ENCODE results near the gene DNAAF5. TPM values are rescaled to one million over a fixed set of nuclear protein-coding genes. Genes with fewer than 3 reads are reported as not detected.
"Not testable (repeated sequence)": the region's sequence is repeated elsewhere in the genome, so short reads cannot be mapped to it uniquely, and the experiment has no call there.

DNAAF5 gene
- total RNA-seq, 1 donor from 2014 or later: 45.6 TPM

DNA sequence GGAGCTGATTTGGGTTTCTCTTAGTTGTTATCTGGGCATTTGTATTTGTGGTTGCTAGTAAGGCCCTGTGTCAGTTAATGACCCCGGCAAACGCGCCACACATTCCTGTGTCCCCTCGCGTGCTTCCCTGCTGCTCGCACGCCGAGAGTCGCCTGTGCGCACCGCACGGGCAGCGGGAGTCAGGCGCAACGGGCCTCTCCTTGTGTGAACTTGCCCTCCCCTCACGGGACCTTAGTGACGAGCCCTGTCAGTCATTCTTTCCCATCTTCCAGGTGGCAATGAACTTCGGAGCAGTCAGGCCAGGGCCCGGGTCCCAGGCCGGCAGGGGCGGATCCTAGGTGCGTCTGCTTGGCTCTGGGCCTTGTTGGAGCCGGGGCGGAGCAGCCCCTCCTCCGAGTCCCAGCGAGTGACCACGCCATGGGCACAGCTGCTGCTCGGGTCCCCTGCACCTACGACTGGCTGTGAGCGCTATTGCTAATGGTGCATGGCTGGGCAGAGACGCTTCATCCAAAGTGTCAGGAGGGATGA, 13.0 kb downstream of the DNAAF5 start:
- Mint-ChIP-seq H3K27me3 (no peaks in the 10 kb centered on the region), H3K36me3 (peaks cover 12% of the 10 kb centered on the region)

DNA sequence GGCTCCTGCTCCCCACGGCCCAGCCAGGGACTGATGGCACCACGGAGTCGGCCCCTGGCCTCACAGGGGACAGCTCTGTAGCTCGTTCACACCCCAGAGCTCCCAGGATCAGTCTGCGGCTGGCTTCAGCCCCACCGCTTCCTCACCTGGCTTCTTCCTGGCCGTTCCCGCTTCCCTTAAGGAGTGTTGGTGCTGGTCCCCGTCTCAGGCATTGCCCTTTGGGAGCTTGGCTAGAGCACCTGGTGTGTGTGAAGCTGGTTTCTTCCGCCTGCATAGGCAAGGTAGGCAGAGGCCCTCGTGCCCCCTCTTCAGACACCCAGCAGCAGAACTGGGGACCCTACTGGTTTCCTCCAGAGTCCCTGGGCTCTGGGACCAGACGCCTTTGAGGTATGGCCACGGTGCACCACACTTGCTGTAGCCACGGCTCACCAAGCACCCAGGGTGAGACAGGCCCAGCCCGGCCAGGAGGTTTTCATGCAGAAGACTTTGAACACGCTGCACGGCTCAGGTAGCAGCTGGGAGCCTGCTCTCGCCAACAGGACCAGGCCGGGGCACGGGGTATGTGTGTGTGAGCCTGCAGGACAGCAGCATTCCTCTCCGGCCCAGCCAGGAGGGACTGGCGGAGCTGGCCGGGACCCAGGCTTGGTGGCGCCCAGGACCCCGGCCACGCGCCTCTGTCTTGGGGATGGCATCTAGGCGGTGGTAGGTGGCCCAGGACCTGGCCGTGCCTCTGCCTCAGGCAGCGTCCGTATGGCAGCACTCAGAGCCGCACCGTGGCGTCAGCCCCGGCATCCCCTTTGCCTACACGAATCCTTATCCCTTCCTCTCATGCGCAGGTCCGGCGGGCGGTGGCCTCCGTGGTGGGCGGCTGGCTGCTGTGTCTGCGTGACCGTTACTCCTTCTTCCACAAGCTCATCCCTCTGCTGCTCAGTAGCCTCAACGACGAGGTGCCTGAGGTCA, 13.8 kb downstream of the DNAAF5 start:
- Mint-ChIP-seq H3K4me3 (no peak overlapping the region), H3K27ac (no peak overlapping the region), H3K4me1 (ENCODE audit: unreplicated experiment) (no peaks in the 10 kb centered on the region), H3K36me3 (peaks cover 15% of the 10 kb centered on the region), H3K27me3 (no peaks in the 10 kb centered on the region), H3K9me3 (no peaks in the 10 kb centered on the region)
- TF ChIP-seq, protein P1, sequence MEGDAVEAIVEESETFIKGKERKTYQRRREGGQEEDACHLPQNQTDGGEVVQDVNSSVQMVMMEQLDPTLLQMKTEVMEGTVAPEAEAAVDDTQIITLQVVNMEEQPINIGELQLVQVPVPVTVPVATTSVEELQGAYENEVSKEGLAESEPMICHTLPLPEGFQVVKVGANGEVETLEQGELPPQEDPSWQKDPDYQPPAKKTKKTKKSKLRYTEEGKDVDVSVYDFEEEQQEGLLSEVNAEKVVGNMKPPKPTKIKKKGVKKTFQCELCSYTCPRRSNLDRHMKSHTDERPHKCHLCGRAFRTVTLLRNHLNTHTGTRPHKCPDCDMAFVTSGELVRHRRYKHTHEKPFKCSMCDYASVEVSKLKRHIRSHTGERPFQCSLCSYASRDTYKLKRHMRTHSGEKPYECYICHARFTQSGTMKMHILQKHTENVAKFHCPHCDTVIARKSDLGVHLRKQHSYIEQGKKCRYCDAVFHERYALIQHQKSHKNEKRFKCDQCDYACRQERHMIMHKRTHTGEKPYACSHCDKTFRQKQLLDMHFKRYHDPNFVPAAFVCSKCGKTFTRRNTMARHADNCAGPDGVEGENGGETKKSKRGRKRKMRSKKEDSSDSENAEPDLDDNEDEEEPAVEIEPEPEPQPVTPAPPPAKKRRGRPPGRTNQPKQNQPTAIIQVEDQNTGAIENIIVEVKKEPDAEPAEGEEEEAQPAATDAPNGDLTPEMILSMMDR (conservative IDR thresholded peaks at IDR 0.05): no peak
- no peak for DNase-seq (ENCODE audit: extremely low spot score, unreplicated experiment)

More for the DNA sequence above, 13.0 kb downstream of the DNAAF5 start:
- TF ChIP-seq, protein P1 (conservative IDR thresholded peaks at IDR 0.05): no peak
- Mint-ChIP-seq H3K27ac (no peak overlapping the region), H3K4me1 (ENCODE audit: unreplicated experiment) (no peaks in the 10 kb centered on the region), H3K9me3 (no peaks in the 10 kb centered on the region), H3K4me3 (no peak overlapping the region)
- DNase-seq (ENCODE audit: extremely low spot score, unreplicated experiment): no peak

DNA sequence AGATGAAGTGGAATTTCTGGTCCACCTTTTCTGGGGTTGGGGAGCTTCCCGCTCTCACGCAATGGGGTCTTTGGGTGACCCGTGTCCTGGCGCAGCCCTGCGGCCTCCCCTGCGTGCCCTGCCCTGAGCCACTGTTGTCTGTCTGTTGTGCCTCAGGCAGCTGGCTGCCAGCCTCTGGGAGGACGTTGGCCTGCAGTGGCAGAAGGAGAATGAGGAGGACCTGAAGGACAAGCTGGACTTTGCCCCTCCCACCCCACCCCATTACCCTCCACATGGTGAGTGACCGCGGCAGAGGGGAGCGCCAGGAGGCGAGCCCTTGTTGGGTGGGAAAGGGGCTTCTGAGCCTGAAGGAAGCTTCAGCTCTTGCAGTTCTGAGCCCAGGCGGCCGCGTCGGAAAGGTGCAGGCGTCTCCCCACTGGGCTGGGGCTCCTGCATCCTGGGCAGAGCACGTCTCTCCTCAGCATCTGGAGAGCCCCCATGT, 14.7 kb downstream of the DNAAF5 start:
- H3K4me3 Mint-ChIP-seq: no peak overlapping the region
- no peaks in the 10 kb centered on the region for H3K27me3 Mint-ChIP-seq
- DNase-seq (ENCODE audit: extremely low spot score, unreplicated experiment): no peak
- H3K36me3 Mint-ChIP-seq: peaks cover 18% of the 10 kb centered on the region
- no peaks in the 10 kb centered on the region for H3K4me1 Mint-ChIP-seq (ENCODE audit: unreplicated experiment)
- TF ChIP-seq, protein P1 (conservative IDR thresholded peaks at IDR 0.05): no peak
- no peak overlapping the region for H3K27ac Mint-ChIP-seq
- no peaks in the 10 kb centered on the region for H3K9me3 Mint-ChIP-seq

DNA sequence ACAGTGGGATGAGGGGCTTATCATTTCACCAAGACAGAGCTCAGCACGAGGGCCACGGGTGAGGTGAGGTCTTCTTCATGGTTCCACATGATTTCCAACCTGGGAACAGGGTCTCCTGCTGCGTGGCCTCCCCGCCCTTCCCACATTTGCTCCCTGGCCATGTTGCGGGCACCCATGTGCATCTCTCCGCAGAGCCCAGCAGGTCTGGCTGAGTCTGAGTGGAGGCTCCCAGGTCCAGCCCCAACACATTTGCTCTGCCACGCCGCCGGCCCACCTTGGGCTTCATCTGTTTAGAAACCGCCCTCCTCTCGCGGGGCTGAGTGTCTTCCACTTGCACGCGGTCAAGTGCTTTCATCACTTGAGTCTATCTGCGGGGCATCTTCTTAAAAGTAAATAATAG, 15.4 kb downstream of the DNAAF5 start:
- H3K9me3 Mint-ChIP-seq: no peaks in the 10 kb centered on the region
- DNase-seq (ENCODE audit: extremely low spot score, unreplicated experiment): no peak
- H3K27ac Mint-ChIP-seq: no peak overlapping the region
- TF ChIP-seq, protein P1 (conservative IDR thresholded peaks at IDR 0.05): no peak
- H3K27me3 Mint-ChIP-seq: no peaks in the 10 kb centered on the region
- H3K4me1 Mint-ChIP-seq (ENCODE audit: unreplicated experiment): no peaks in the 10 kb centered on the region
- H3K4me3 Mint-ChIP-seq: no peak overlapping the region
- H3K36me3 Mint-ChIP-seq: peaks cover 18% of the 10 kb centered on the region

DNA sequence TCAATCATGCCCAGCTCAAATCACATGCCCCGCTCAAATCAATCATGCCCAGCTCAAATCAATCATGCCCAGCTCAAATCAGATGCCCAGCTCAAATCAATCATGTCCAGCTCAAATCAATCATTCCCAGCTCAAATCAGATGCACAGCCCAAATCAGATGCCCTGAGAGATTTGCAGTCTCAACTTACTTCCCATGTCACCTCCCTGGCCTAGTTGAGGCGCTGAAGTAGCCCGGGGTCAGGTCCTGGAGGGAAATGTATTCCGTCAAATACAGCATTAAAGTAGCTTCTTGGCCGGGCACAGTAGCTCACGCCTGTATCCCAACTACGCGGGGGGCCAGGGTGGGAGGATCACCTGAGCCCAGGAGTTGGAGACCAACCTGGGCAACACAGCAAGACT, 16.3 kb downstream of the DNAAF5 start:
- no peaks in the 10 kb centered on the region for H3K27me3 Mint-ChIP-seq
- H3K4me1 Mint-ChIP-seq (ENCODE audit: unreplicated experiment): no peaks in the 10 kb centered on the region
- TF ChIP-seq, protein P1 (conservative IDR thresholded peaks at IDR 0.05): no peak
- H3K4me3 Mint-ChIP-seq: no peak overlapping the region
- DNase-seq (ENCODE audit: extremely low spot score, unreplicated experiment): no peak
- peak overlapping the region; percentile 85 for H3K27ac Mint-ChIP-seq
- H3K9me3 Mint-ChIP-seq: no peaks in the 10 kb centered on the region
- peaks cover 18% of the 10 kb centered on the region for H3K36me3 Mint-ChIP-seq

DNA sequence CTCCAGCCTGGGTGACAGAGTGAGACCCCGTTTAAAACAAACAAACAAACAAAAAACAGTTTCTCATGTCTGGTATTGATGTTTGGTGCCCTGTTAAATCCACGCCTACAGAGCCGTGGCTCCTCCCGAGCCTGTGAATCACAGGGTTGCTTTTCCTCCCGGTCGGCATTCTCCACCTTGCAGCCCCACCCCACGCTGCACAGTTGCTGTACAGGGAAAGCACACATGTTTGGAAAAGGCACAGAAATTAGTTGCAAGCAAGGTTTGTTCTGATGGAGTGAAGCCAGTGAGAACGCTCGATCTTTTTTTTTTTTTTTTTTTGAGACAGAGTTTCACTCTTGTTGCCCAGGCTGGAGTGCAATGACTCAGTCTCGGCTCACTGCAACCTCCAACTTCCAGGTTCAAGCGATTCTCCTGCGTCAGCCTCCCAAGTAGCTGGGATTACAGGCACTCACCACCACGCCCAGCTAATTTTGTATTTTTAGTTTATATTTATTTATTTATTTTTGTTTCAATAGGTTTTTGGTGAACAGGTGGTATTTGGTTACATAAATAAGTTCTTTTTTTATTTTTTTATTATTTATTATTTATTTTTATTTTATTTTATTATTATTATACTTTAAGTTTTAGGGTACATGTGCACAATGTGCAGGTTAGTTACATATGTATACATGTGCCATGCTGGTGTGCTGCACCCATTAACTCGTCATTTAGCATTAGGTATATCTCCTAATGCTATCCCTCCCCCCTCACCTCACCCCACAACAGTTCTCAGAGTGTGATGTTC, 17.0 kb downstream of the DNAAF5 start:
- H3K4me1 Mint-ChIP-seq (ENCODE audit: unreplicated experiment): not testable (repeated sequence)
- peak overlapping the region; percentile 85 for H3K27ac Mint-ChIP-seq
- peaks cover 18% of the 10 kb centered on the region for H3K36me3 Mint-ChIP-seq

DNA sequence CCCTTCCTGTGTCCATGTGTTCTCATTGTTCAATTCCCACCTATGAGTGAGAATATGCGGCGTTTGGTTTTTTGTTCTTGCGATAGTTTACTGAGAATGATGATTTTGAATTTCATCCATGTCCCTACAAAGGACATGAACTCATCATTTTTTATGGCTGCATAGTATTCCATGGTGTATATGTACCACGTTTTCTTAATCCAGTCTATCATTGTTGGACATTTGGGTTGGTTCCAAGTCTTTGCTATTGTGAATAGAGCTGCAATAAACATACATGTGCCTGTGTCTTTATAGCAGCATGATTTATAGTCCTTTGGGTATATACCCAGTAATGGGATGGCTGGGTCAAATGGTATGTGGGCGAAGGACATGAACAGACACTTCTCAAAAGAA, 17.6 kb downstream of the DNAAF5 start:
- H3K4me1 Mint-ChIP-seq (ENCODE audit: unreplicated experiment); DNase-seq (ENCODE audit: extremely low spot score, unreplicated experiment); H3K27me3 Mint-ChIP-seq; H3K27ac Mint-ChIP-seq; H3K9me3 Mint-ChIP-seq; H3K4me3 Mint-ChIP-seq: not testable (repeated sequence)
- H3K36me3 Mint-ChIP-seq: peaks cover 18% of the 10 kb centered on the region

More for the DNA sequence above, 17.0 kb downstream of the DNAAF5 start:
- DNase-seq (ENCODE audit: extremely low spot score, unreplicated experiment); H3K27me3 Mint-ChIP-seq; H3K4me3 Mint-ChIP-seq; H3K9me3 Mint-ChIP-seq: not testable (repeated sequence)

All from type B pancreatic cell (in vitro differentiated cells).